ENCODE data around the gene VAV1. TPM values are rescaled to one million over a fixed set of nuclear protein-coding genes. Genes with fewer than 3 reads are reported as not detected.
A peak's percentile ranks its signal among the peaks of the same experiment; 100 is the strongest.

VAV1 gene
- total RNA-seq, 6 experiments from 2014 or later, result not detected

DNA sequence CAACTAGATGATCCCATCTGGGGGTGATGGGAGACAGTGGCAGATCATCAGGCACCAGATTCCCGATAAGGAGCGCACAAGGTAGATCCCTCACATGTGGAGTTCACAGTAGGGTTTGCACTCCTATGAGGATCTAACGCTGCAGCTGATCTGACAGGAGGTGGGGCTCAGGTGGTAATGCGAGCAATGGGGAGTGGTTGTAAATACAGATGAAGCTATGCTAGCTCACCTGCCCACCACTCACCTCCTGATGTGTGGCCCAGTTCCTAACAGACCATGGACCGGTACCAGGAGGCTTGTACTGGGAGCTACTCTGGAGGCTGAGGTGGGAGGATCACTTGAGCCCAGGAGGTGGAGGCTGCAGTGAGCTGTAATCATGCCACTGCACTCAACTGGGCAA lies 34.8 kb downstream of the VAV1 start:
- DNase-seq, result no peak
- no peaks in the 10 kb centered on the region; the same call in 1 of the 2 replicates for H3K36me3 Mint-ChIP-seq (ENCODE audit: low read depth)
- peaks cover 17% of the 10 kb centered on the region for H3K27me3 Mint-ChIP-seq (ENCODE audit: insufficient read depth)
- H3K4me1 Mint-ChIP-seq (ENCODE audit: low read depth), result peaks cover 11% of the 10 kb centered on the region; the same call in 1 of the 2 replicates
- TF ChIP-seq, protein P1, sequence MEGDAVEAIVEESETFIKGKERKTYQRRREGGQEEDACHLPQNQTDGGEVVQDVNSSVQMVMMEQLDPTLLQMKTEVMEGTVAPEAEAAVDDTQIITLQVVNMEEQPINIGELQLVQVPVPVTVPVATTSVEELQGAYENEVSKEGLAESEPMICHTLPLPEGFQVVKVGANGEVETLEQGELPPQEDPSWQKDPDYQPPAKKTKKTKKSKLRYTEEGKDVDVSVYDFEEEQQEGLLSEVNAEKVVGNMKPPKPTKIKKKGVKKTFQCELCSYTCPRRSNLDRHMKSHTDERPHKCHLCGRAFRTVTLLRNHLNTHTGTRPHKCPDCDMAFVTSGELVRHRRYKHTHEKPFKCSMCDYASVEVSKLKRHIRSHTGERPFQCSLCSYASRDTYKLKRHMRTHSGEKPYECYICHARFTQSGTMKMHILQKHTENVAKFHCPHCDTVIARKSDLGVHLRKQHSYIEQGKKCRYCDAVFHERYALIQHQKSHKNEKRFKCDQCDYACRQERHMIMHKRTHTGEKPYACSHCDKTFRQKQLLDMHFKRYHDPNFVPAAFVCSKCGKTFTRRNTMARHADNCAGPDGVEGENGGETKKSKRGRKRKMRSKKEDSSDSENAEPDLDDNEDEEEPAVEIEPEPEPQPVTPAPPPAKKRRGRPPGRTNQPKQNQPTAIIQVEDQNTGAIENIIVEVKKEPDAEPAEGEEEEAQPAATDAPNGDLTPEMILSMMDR (IDR thresholded peaks at IDR 0.05), result no peak
- H3K27ac Mint-ChIP-seq, result no peak overlapping the region
- no peaks in the 10 kb centered on the region; the same call in 1 of the 2 replicates for H3K9me3 Mint-ChIP-seq
- H3K4me3 Mint-ChIP-seq, result no peak overlapping the region

- H3K36me3 Mint-ChIP-seq (ENCODE audit: low read depth), result no peaks in the 10 kb centered on the region; the same call in 1 of the 2 replicates
- H3K27me3 Mint-ChIP-seq (ENCODE audit: insufficient read depth), result peaks cover 14% of the 10 kb centered on the region
- H3K27ac Mint-ChIP-seq, result no peak overlapping the region
- H3K4me3 Mint-ChIP-seq, result no peak overlapping the region
- DNase-seq, result no peak
- H3K4me1 Mint-ChIP-seq (ENCODE audit: low read depth), result peaks cover 6% of the 10 kb centered on the region; the same call in 1 of the 2 replicates
- no peaks in the 10 kb centered on the region; the same call in 1 of the 2 replicates for H3K9me3 Mint-ChIP-seq
- TF ChIP-seq, protein P1 (IDR thresholded peaks at IDR 0.05), result no peak
Measured at GRCh38 chr19:6808494-6808893, 36.0 kb downstream of the VAV1 start.

- Mint-ChIP-seq H3K9me3 (no peaks in the 10 kb centered on the region; the same call in 1 of the 2 replicates), H3K27ac (no peak overlapping the region), H3K36me3 (ENCODE audit: low read depth) (no peaks in the 10 kb centered on the region; the same call in 1 of the 2 replicates), H3K4me3 (no peak overlapping the region), H3K27me3 (ENCODE audit: insufficient read depth) (peaks cover 10% of the 10 kb centered on the region), H3K4me1 (ENCODE audit: low read depth) (peaks cover 6% of the 10 kb centered on the region; the same call in 1 of the 2 replicates)
- no peak for DNase-seq
- TF ChIP-seq, protein P1 (IDR thresholded peaks at IDR 0.05), result no peak
Measured at GRCh38 chr19:6809262-6809661, 36.8 kb downstream of the VAV1 start.

DNA sequence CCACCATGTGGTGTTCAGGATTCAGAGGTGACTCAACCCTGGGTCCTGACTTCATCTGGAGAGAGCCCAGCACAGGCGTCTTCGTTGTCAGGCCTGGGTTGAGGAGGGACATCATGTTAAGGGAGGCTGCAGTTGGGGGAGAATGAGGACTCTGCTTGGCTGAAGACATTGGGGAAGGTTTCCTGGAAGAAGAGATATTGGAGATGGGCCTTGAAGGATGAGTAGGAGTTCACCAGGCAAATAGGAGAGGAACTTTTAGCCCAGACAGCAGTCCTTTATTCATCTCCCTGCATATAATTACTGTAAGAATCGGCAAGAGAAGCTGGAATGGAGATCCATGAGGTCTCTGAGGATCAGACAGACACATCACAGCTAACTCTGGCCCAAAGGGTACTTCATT lies 38.9 kb downstream of the VAV1 start:
- TF ChIP-seq, protein P1 (IDR thresholded peaks at IDR 0.05), result no peak
- no peak for DNase-seq
- no peak overlapping the region for H3K27ac Mint-ChIP-seq
- H3K4me1 Mint-ChIP-seq (ENCODE audit: low read depth), result peaks cover 6% of the 10 kb centered on the region; the same call in 1 of the 2 replicates
- peaks cover 11% of the 10 kb centered on the region for H3K27me3 Mint-ChIP-seq (ENCODE audit: insufficient read depth)
- no peaks in the 10 kb centered on the region; the same call in 1 of the 2 replicates for H3K36me3 Mint-ChIP-seq (ENCODE audit: low read depth)
- H3K4me3 Mint-ChIP-seq, result no peak overlapping the region
- no peaks in the 10 kb centered on the region; the same call in 1 of the 2 replicates for H3K9me3 Mint-ChIP-seq

DNA sequence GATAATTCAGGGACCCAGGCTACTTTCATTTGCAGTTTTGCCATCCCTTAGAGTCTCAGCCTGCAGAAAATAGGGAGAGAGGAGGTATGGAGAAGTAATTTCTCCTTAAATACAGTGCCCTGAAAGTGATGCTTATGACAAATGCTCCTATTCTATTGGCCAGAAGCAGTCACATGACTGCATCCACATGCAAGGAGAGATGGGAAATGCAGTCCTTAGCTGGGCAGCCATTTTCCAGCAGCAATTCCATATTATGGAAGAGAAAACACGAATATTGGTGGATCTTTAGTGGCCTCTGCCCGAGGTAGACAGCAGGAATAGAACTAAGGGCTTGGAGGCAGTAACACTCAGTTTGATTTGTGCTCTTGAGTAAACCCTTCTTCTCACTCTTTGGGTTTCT lies 39.4 kb downstream of the VAV1 start:
- no peak overlapping the region for H3K27ac Mint-ChIP-seq
- peak; percentile 52 for DNase-seq
- H3K36me3 Mint-ChIP-seq (ENCODE audit: low read depth), result no peaks in the 10 kb centered on the region

More for the DNA sequence above, 39.4 kb downstream of the VAV1 start:
- H3K4me1 Mint-ChIP-seq (ENCODE audit: low read depth), result peaks cover 6% of the 10 kb centered on the region; the same call in 1 of the 2 replicates
- no peak overlapping the region for H3K4me3 Mint-ChIP-seq
- TF ChIP-seq, protein P1 (IDR thresholded peaks at IDR 0.05), result no peak
- H3K27me3 Mint-ChIP-seq (ENCODE audit: insufficient read depth), result peaks cover 11% of the 10 kb centered on the region
- no peaks in the 10 kb centered on the region; the same call in 1 of the 2 replicates for H3K9me3 Mint-ChIP-seq

Measured in HFFc6 (cell line).